IPS DF 4.7 (cell line): ENCODE data around the gene UBD.
A peak's percentile ranks its signal among the peaks of the same experiment; 100 is the strongest.

Experiments
- DNase-seq: peaks from one replicate; pipeline ENCODE4 v3.0.0-alpha.2; 2013; ENCODE audit warnings: low spot score; ENCODE audit errors: extremely low read depth

Gene UBD

GRCh38 chr6:29561606-29562181, 2.2 kb upstream of the UBD start:
- no peak for DNase-seq

- no peak for DNase-seq
These were observed 1.6 kb upstream of the UBD start for GRCh38 chr6:29561091-29561490.

- no peak for DNase-seq
These were observed 973 bp downstream of the UBD start for GRCh38 chr6:29558439-29559079.

GRCh38 chr6:29557320-29557719, 2.2 kb downstream of the UBD start:
- DNase-seq = peak; percentile 41

GRCh38 chr6:29554764-29555163, 4.8 kb downstream of the UBD start:
- no peak for DNase-seq

- peak; percentile 25 for DNase-seq
These were observed 6.1 kb downstream of the UBD start for GRCh38 chr6:29553268-29554057.

- no peak for DNase-seq
These were observed 7.0 kb downstream of the UBD start for GRCh38 chr6:29552512-29553051.

- no peak for DNase-seq
These were observed 12.0 kb downstream of the UBD start for GRCh38 chr6:29547573-29547972.

GRCh38 chr6:29537714-29538403, 21.7 kb downstream of the UBD start:
- DNase-seq = no peak

- DNase-seq = no peak
These were observed 27.1 kb downstream of the UBD start for GRCh38 chr6:29532320-29532951.

GRCh38 chr6:29531668-29532067, 27.9 kb downstream of the UBD start:
- DNase-seq = no peak

- DNase-seq = no peak
These were observed 28.7 kb downstream of the UBD start for GRCh38 chr6:29530671-29531310.

GRCh38 chr6:29529956-29530355, 29.6 kb downstream of the UBD start:
- DNase-seq = no peak

GRCh38 chr6:29528988-29529560, 30.5 kb downstream of the UBD start:
- no peak for DNase-seq

- no peak for DNase-seq
These were observed 31.1 kb downstream of the UBD start for GRCh38 chr6:29528300-29528931.

- DNase-seq = no peak
These were observed 32.0 kb downstream of the UBD start for GRCh38 chr6:29527564-29527963.

- DNase-seq = no peak
These were observed 32.4 kb downstream of the UBD start for GRCh38 chr6:29527126-29527525.

GRCh38 chr6:29525311-29525639, 34.3 kb downstream of the UBD start:
- DNase-seq = no peak

- DNase-seq = peak; percentile 5
These were observed 34.9 kb downstream of the UBD start for GRCh38 chr6:29524444-29525310.
